HL-60 (cell line): ENCODE measurements around the gene PACRG.

Experiments
- DNase-seq, 2 experiments: peaks; one replicate each; pipeline ENCODE4 v3.0.0-alpha.2; 2010 to 2020; ENCODE audit warnings: low read depth in 1 of 2, low spot score in 1 of 2
- H3K27ac ChIP-seq: fragments of 250-450 bp; sonication (Bioruptor Pico); replicated peaks from 2 replicates; pipeline ENCODE4 v1.5.1; 2020; ENCODE audit warnings: mild to moderate bottlenecking, moderate library complexity
- H3K27me3 ChIP-seq: fragments of 250-450 bp; sonication (Bioruptor Pico); 2 replicates; pipeline ENCODE4 v1.5.1; 2021; ENCODE audit warnings: mild to moderate bottlenecking, moderate library complexity; ENCODE audit not compliant: insufficient read depth, poor library complexity, severe bottlenecking
- H3K4me3 ChIP-seq: replicated peaks from 2 replicates; pipeline ENCODE4 v1.5.1; 2011; ENCODE audit warnings: mild to moderate bottlenecking, control low read depth, low read length; ENCODE audit not compliant: insufficient read depth
- GABPA ChIP-seq: IDR thresholded peaks from 2 replicates; pipeline ENCODE4 v1.6.1; 2012; ENCODE audit warnings: low read depth
- POLR2AphosphoS5 ChIP-seq: IDR thresholded peaks from 2 replicates; pipeline ENCODE4 v1.6.1; 2012; ENCODE audit warnings: low read depth
- REST ChIP-seq: IDR thresholded peaks from 2 replicates; pipeline ENCODE4 v1.6.1; 2012; ENCODE audit warnings: low read depth; ENCODE audit not compliant: insufficient replicate concordance
- SPI1 ChIP-seq: IDR thresholded peaks from 2 replicates; pipeline ENCODE4 v1.6.1; 2012; ENCODE audit warnings: low read depth, mild to moderate bottlenecking, borderline replicate concordance
- TF ChIP-seq, protein P1 (sequence below): IDR thresholded peaks from one replicate; pipeline ENCODE4 v1.5.1; 2011; ENCODE audit warnings: low read length, control low read depth, inconsistent platforms; ENCODE audit not compliant: insufficient read depth

The PACRG gene

GRCh38 chr6:163193326-163193725 is 465.6 kb downstream of the PACRG start:
- no peak overlapping the region for H3K27ac ChIP-seq
- no peak for DNase-seq
- no peak for TF ChIP-seq REST
- TF ChIP-seq SPI1: no peak
- TF ChIP-seq, protein P1, sequence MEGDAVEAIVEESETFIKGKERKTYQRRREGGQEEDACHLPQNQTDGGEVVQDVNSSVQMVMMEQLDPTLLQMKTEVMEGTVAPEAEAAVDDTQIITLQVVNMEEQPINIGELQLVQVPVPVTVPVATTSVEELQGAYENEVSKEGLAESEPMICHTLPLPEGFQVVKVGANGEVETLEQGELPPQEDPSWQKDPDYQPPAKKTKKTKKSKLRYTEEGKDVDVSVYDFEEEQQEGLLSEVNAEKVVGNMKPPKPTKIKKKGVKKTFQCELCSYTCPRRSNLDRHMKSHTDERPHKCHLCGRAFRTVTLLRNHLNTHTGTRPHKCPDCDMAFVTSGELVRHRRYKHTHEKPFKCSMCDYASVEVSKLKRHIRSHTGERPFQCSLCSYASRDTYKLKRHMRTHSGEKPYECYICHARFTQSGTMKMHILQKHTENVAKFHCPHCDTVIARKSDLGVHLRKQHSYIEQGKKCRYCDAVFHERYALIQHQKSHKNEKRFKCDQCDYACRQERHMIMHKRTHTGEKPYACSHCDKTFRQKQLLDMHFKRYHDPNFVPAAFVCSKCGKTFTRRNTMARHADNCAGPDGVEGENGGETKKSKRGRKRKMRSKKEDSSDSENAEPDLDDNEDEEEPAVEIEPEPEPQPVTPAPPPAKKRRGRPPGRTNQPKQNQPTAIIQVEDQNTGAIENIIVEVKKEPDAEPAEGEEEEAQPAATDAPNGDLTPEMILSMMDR: no peak
- no peak for TF ChIP-seq POLR2AphosphoS5
- TF ChIP-seq GABPA: no peak
- H3K27me3 ChIP-seq: no peaks in the 10 kb centered on the region
- H3K4me3 ChIP-seq: no peak overlapping the region

GRCh38 chr6:163195721-163196691 is 468.2 kb downstream of the PACRG start:
- TF ChIP-seq, protein P1: no peak
- no peak for TF ChIP-seq GABPA
- no peak for TF ChIP-seq SPI1
- no peak for TF ChIP-seq POLR2AphosphoS5
- no peak for TF ChIP-seq REST
- no peak overlapping the region for H3K4me3 ChIP-seq
- H3K27ac ChIP-seq: no peak overlapping the region
- H3K27me3 ChIP-seq: no peaks in the 10 kb centered on the region
- DNase-seq: no peak

DNA sequence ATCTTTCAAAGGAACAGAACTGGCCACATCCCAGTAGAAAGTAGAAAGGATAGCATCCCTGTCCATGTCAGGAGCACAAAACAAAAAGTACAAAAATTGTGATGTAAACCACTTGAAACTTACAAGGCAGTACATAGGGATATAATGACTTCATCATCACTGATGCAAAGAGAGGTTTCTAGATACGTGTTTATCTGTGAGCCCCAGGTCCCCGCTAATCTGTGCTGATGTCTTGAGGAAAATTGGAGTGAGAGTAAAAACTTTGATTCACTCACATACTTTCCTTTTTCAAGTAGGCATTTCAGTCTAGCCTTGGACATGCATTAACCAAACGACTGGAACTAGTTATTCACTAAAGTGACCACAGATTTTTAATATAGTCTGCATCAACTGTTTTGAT is 470.1 kb downstream of the PACRG start:
- no peak overlapping the region for H3K4me3 ChIP-seq
- TF ChIP-seq GABPA (no peak), SPI1 (no peak), POLR2AphosphoS5 (no peak), REST (no peak)
- TF ChIP-seq, protein P1: no peak
- no peaks in the 10 kb centered on the region for H3K27me3 ChIP-seq
- no peak for DNase-seq
- H3K27ac ChIP-seq: no peak overlapping the region
